ENCODE measurements around the gene TCOF1. TPM values are rescaled to one million over a fixed set of nuclear protein-coding genes. Genes with fewer than 3 reads are reported as not detected.

TCOF1 gene
- total RNA-seq, 2 donors from 2014 or later = 23.4 to 47.0 TPM

- DNase-seq (ENCODE audit: low spot score) (no peak), ATAC-seq (ENCODE audit: insufficient number of reproducible peaks, low FRiP score, low read depth) (no peak)
- H3K36me3 ChIP-seq = no peaks in the 10 kb centered on the region
- no peak overlapping the region for H3K4me3 ChIP-seq
- H3K4me1 ChIP-seq (ENCODE audit: control insufficient read depth in 1 of 2, low read depth in 2 of 2) = peaks cover 0 to 10% of the 10 kb centered on the region in 2 donors
- H3K9me3 ChIP-seq = no peaks in the 10 kb centered on the region
- no peak overlapping the region for H3K27ac ChIP-seq
- TF ChIP-seq, protein P1, sequence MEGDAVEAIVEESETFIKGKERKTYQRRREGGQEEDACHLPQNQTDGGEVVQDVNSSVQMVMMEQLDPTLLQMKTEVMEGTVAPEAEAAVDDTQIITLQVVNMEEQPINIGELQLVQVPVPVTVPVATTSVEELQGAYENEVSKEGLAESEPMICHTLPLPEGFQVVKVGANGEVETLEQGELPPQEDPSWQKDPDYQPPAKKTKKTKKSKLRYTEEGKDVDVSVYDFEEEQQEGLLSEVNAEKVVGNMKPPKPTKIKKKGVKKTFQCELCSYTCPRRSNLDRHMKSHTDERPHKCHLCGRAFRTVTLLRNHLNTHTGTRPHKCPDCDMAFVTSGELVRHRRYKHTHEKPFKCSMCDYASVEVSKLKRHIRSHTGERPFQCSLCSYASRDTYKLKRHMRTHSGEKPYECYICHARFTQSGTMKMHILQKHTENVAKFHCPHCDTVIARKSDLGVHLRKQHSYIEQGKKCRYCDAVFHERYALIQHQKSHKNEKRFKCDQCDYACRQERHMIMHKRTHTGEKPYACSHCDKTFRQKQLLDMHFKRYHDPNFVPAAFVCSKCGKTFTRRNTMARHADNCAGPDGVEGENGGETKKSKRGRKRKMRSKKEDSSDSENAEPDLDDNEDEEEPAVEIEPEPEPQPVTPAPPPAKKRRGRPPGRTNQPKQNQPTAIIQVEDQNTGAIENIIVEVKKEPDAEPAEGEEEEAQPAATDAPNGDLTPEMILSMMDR (IDR thresholded peaks at IDR 0.05) = no peak
- H3K27me3 ChIP-seq (replicated peaks; ENCODE audit: insufficient read depth) = no peaks in the 10 kb centered on the region
Measured at GRCh38 chr5:150329881-150330876, 27.3 kb upstream of the TCOF1 start.

- no peak overlapping the region for H3K4me3 ChIP-seq
- TF ChIP-seq, protein P1 (IDR thresholded peaks at IDR 0.05) = no peak
- no peak for ATAC-seq (ENCODE audit: insufficient number of reproducible peaks, low FRiP score, low read depth)
Measured at GRCh38 chr5:150333400-150333799, 24.1 kb upstream of the TCOF1 start.

DNA sequence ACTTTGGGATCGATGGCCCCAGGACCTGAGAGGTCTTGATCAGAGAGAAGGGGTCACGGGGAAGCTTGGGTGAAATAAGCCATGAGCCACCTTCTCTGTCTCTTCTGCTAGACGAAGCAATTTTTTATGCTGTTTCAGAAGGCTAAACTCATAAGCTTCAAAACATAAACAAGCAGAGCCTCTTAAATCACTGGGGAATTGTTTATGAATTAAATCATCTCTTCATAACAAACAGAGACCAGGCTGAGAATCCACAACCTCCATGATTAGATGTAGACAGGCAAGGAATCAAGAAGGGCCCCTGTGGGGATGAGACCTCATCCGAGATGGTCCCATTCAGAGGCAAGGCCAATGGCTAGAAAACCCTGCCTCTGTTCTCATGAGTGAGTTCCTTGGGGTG lies 21.7 kb upstream of the TCOF1 start:
- H3K27me3 ChIP-seq (replicated peaks; ENCODE audit: insufficient read depth) = no peaks in the 10 kb centered on the region
- TF ChIP-seq, protein P1 (IDR thresholded peaks at IDR 0.05) = no peak
- no peaks in the 10 kb centered on the region for H3K36me3 ChIP-seq
- ATAC-seq (ENCODE audit: insufficient number of reproducible peaks, low FRiP score, low read depth) (no peak), DNase-seq (ENCODE audit: low spot score) (no peak)
- H3K4me1 ChIP-seq (ENCODE audit: control insufficient read depth in 1 of 2, low read depth in 2 of 2) = no peaks in the 10 kb centered on the region
- no peaks in the 10 kb centered on the region for H3K9me3 ChIP-seq
- H3K4me3 ChIP-seq = no peak overlapping the region
- H3K27ac ChIP-seq = no peak overlapping the region

More at GRCh38 chr5:150333400-150333799, 24.1 kb upstream of the TCOF1 start:
- DNase-seq (ENCODE audit: low spot score) = no peak
- H3K27ac ChIP-seq = no peak overlapping the region
- H3K27me3 ChIP-seq (replicated peaks; ENCODE audit: insufficient read depth) = no peaks in the 10 kb centered on the region
- peaks cover 0 to 10% of the 10 kb centered on the region in 2 donors for H3K4me1 ChIP-seq (ENCODE audit: control insufficient read depth in 1 of 2, low read depth in 2 of 2)
- H3K9me3 ChIP-seq = no peaks in the 10 kb centered on the region
- no peaks in the 10 kb centered on the region for H3K36me3 ChIP-seq

- no peak for DNase-seq (ENCODE audit: low spot score)
Measured at GRCh38 chr5:150338546-150338945, 19.0 kb upstream of the TCOF1 start.

DNA sequence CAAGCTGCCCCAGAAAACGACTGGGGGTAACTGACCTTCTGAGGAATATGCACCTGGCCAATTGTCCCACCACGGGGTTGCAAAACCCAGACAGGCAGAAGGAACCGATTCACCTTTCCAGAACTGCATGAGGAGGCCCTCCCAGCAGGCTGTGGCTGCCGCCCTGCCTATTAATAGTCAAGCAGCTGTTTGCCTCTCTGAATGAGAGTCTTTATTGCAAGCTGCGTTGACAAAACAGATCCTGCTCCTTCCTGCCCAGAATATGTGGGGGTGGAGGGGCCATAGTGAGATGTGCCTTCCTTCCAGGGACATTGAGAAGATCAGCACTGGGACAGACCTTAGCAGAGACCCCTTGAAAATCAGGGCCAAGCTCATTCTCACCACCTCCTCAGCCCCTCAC lies 18.3 kb upstream of the TCOF1 start:
- DNase-seq (ENCODE audit: low spot score) (no peak), ATAC-seq (ENCODE audit: insufficient number of reproducible peaks, low FRiP score, low read depth) (no peak)
- no peaks in the 10 kb centered on the region for H3K27me3 ChIP-seq (replicated peaks; ENCODE audit: insufficient read depth)
- no peak overlapping the region for H3K4me3 ChIP-seq
- H3K36me3 ChIP-seq = no peaks in the 10 kb centered on the region
- TF ChIP-seq, protein P1 (IDR thresholded peaks at IDR 0.05) = no peak
- H3K27ac ChIP-seq = no peak overlapping the region
- no peaks in the 10 kb centered on the region for H3K4me1 ChIP-seq (ENCODE audit: control insufficient read depth in 1 of 2, low read depth in 2 of 2)
- no peaks in the 10 kb centered on the region for H3K9me3 ChIP-seq

More at GRCh38 chr5:150338546-150338945, 19.0 kb upstream of the TCOF1 start:
- TF ChIP-seq, protein P1 (IDR thresholded peaks at IDR 0.05) = no peak
- Histone ChIP-seq H3K4me1 (ENCODE audit: control insufficient read depth in 1 of 2, low read depth in 2 of 2) (no peaks in the 10 kb centered on the region), H3K4me3 (no peak overlapping the region), H3K36me3 (no peaks in the 10 kb centered on the region), H3K27me3 (replicated peaks; ENCODE audit: insufficient read depth) (no peaks in the 10 kb centered on the region), H3K27ac (no peak overlapping the region), H3K9me3 (no peaks in the 10 kb centered on the region)
- no peak for ATAC-seq (ENCODE audit: insufficient number of reproducible peaks, low FRiP score, low read depth)

Measured in thoracic aorta (tissue), 2 donors.